ENCODE results near the gene SETBP1.

DNA sequence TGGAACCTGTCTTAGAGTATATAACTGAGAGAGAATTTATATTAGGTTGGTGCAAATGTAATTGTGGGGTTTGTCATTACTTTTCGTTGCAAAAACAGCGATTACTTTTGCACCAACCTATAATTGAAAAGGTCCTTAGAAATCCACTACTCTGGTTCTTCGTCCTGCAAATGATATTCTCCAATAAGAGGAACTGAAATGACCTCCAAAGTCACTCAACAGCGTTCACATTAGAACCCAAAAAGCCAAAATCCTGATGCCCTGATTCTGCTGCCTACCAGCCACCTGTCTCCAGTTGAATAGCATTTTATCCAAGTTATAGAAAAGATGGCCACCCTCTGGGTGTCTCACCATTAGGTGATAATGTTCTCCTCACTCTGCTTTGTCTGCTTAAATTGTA is 230.6 kb downstream of the SETBP1 start:
- TF ChIP-seq, protein P1, sequence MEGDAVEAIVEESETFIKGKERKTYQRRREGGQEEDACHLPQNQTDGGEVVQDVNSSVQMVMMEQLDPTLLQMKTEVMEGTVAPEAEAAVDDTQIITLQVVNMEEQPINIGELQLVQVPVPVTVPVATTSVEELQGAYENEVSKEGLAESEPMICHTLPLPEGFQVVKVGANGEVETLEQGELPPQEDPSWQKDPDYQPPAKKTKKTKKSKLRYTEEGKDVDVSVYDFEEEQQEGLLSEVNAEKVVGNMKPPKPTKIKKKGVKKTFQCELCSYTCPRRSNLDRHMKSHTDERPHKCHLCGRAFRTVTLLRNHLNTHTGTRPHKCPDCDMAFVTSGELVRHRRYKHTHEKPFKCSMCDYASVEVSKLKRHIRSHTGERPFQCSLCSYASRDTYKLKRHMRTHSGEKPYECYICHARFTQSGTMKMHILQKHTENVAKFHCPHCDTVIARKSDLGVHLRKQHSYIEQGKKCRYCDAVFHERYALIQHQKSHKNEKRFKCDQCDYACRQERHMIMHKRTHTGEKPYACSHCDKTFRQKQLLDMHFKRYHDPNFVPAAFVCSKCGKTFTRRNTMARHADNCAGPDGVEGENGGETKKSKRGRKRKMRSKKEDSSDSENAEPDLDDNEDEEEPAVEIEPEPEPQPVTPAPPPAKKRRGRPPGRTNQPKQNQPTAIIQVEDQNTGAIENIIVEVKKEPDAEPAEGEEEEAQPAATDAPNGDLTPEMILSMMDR (IDR thresholded peaks at IDR 0.05), result no peak
- no peak for TF ChIP-seq POLR2A (IDR thresholded peaks at IDR 0.05)
